Measurements from ENCODE around the gene VENTX.

- no peak for TF ChIP-seq CTCF (IDR thresholded peaks at IDR 0.05)
- no peak for TF ChIP-seq POLR2A (IDR thresholded peaks at IDR 0.05)
These were observed 17.7 kb downstream of the VENTX start for GRCh38 chr10:133255323-133255722.
